ENCODE results near the gene MEGF6.

MEGF6 gene

DNA sequence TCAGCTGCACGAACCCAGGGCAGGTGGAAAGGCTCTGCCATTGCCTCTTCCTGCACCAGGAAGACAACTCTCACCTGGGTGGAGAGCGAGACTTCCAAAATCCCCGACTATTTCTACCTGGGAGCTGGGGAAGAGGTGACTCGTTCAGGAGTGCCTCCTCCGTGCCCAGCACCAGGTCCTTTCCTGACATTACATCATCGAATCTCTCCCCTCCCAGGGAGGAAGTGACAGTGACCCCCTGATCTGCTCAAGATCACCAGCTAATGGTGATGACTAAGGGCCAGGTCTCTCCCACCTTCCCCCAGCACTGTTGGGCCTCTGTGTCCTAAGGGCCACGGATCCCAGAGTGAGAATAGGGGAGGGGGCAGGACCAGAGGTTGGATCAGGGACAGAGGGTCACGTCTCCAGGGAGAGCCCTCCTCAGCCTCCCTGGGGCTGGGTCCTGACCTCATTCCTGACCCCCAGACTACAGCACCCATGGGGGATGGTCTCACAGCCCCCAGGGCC lies 6.8 kb downstream of the MEGF6 start:
- no peaks in the 10 kb centered on the region for H3K27me3 ChIP-seq (ENCODE audit: control insufficient read depth, insufficient read depth, low read length)
- TF ChIP-seq, protein P1, sequence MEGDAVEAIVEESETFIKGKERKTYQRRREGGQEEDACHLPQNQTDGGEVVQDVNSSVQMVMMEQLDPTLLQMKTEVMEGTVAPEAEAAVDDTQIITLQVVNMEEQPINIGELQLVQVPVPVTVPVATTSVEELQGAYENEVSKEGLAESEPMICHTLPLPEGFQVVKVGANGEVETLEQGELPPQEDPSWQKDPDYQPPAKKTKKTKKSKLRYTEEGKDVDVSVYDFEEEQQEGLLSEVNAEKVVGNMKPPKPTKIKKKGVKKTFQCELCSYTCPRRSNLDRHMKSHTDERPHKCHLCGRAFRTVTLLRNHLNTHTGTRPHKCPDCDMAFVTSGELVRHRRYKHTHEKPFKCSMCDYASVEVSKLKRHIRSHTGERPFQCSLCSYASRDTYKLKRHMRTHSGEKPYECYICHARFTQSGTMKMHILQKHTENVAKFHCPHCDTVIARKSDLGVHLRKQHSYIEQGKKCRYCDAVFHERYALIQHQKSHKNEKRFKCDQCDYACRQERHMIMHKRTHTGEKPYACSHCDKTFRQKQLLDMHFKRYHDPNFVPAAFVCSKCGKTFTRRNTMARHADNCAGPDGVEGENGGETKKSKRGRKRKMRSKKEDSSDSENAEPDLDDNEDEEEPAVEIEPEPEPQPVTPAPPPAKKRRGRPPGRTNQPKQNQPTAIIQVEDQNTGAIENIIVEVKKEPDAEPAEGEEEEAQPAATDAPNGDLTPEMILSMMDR (IDR thresholded peaks at IDR 0.05) = no peak

GRCh38 chr1:3603571-3604467 lies 7.5 kb downstream of the MEGF6 start:
- no peaks in the 10 kb centered on the region for H3K36me3 ChIP-seq (ENCODE audit: control insufficient read depth, insufficient read depth, low read length)
- no peak overlapping the region for H2AFZ ChIP-seq
- TF ChIP-seq, protein P1 (IDR thresholded peaks at IDR 0.05) = no peak
- H3K4me3 ChIP-seq (ENCODE audit: low read depth, low read length) = no peak overlapping the region
- no peaks in the 10 kb centered on the region for H3K4me1 ChIP-seq
- H3K4me2 ChIP-seq (ENCODE audit: low read length) = no peak overlapping the region
- no peak overlapping the region for H3K27ac ChIP-seq
- no peaks in the 10 kb centered on the region for H3K9me3 ChIP-seq (ENCODE audit: control insufficient read depth, low read length)
- no peaks in the 10 kb centered on the region for H3K79me2 ChIP-seq
- no peaks in the 10 kb centered on the region for H3K27me3 ChIP-seq (ENCODE audit: control insufficient read depth, insufficient read depth, low read length)
- H3K9ac ChIP-seq = no peak overlapping the region

More for the DNA sequence above, 6.8 kb downstream of the MEGF6 start:
- H2AFZ ChIP-seq = no peak overlapping the region
- H3K4me2 ChIP-seq (ENCODE audit: low read length) = no peak overlapping the region
- no peak overlapping the region for H3K9ac ChIP-seq
- no peaks in the 10 kb centered on the region for H3K9me3 ChIP-seq (ENCODE audit: control insufficient read depth, low read length)
- H3K36me3 ChIP-seq (ENCODE audit: control insufficient read depth, insufficient read depth, low read length) = no peaks in the 10 kb centered on the region
- no peaks in the 10 kb centered on the region for H3K4me1 ChIP-seq
- no peak overlapping the region for H3K27ac ChIP-seq
- H3K4me3 ChIP-seq (ENCODE audit: low read depth, low read length) = no peak overlapping the region
- no peaks in the 10 kb centered on the region for H3K79me2 ChIP-seq

- H3K79me2 ChIP-seq = no peaks in the 10 kb centered on the region
- H3K4me2 ChIP-seq (ENCODE audit: low read length) = no peak overlapping the region
- H3K27ac ChIP-seq = no peak overlapping the region
- H3K27me3 ChIP-seq (ENCODE audit: control insufficient read depth, insufficient read depth, low read length) = no peaks in the 10 kb centered on the region
- H3K9me3 ChIP-seq (ENCODE audit: control insufficient read depth, low read length) = no peaks in the 10 kb centered on the region
- no peaks in the 10 kb centered on the region for H3K4me1 ChIP-seq
- TF ChIP-seq, protein P1 (IDR thresholded peaks at IDR 0.05) = no peak
- H3K4me3 ChIP-seq (ENCODE audit: low read depth, low read length) = no peak overlapping the region
- no peak overlapping the region for H2AFZ ChIP-seq
- H3K9ac ChIP-seq = no peak overlapping the region
- no peaks in the 10 kb centered on the region for H3K36me3 ChIP-seq (ENCODE audit: control insufficient read depth, insufficient read depth, low read length)
Observed at GRCh38 chr1:3603156-3603555, 8.2 kb downstream of the MEGF6 start.

DNA sequence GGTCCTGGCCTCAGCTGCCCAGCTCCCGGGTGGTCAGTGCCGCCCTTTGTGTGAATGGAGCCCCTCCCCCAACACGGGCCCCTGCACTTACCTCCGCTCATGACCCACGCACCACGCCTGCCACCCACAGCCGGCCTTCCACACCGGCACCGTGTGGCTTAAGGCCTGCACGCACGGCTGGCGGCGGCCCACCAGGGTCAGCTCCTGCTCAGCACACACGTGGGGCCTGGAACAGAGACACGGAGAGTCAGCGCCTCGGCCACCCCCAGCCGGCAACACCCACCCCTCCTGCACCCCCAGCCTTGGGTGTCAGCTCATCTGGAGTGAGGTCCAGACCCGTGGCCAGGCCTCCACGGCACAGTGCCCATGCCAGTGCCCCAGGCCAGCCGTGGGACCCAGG lies 8.9 kb downstream of the MEGF6 start:
- no peak overlapping the region for H3K4me2 ChIP-seq (ENCODE audit: low read length)
- H3K27me3 ChIP-seq (ENCODE audit: control insufficient read depth, insufficient read depth, low read length) = no peaks in the 10 kb centered on the region
- no peak overlapping the region for H3K4me3 ChIP-seq (ENCODE audit: low read depth, low read length)
- TF ChIP-seq, protein P1 (IDR thresholded peaks at IDR 0.05) = no peak
- no peak overlapping the region for H2AFZ ChIP-seq
- H3K4me1 ChIP-seq = no peaks in the 10 kb centered on the region
- H3K27ac ChIP-seq = no peak overlapping the region
- no peaks in the 10 kb centered on the region for H3K9me3 ChIP-seq (ENCODE audit: control insufficient read depth, low read length)
- no peaks in the 10 kb centered on the region for H3K79me2 ChIP-seq
- no peaks in the 10 kb centered on the region for H3K36me3 ChIP-seq (ENCODE audit: control insufficient read depth, insufficient read depth, low read length)
- H3K9ac ChIP-seq = no peak overlapping the region

Measured in parathyroid adenoma (tissue), 2 donors.